ENCODE measurements around the gene ZDHHC9.
A peak's percentile ranks its signal among the peaks of the same experiment; 100 is the strongest.
"Not testable (repeated sequence)": the region's sequence is repeated elsewhere in the genome, so short reads cannot be mapped to it uniquely, and the experiment has no call there.

ZDHHC9 gene

GRCh38 chrX:129843459-129844306 lies at the start of gene ZDHHC9:
TSS of gene ZDHHC9 (minus strand) at chrX:129843886. CDS start at chrX:129841945, 1,941 bp downstream.
- H3K27me3 ChIP-seq (ENCODE audit: insufficient read depth, low read length): peaks cover 2% of the 10 kb centered on the region
- peaks cover 14% of the 10 kb centered on the region for H3K4me1 ChIP-seq (ENCODE audit: insufficient read depth, low read length)
- no peaks in the 10 kb centered on the region for H3K9me3 ChIP-seq (ENCODE audit: low read length)
- H3K36me3 ChIP-seq (ENCODE audit: insufficient read depth, low read length): peaks cover 3% of the 10 kb centered on the region
- peak within 1 kb of the TSS; percentile 72 for H3K4me3 ChIP-seq (ENCODE audit: low read length)
- H2AFZ ChIP-seq (ENCODE audit: low read depth, low read length): peak within 1 kb of the TSS; percentile 42

GRCh38 chrX:129877401-129877800 lies 33.7 kb upstream of the ZDHHC9 start:
- Histone ChIP-seq H3K27me3 (ENCODE audit: insufficient read depth, low read length) (no peaks in the 10 kb centered on the region), H3K9me3 (ENCODE audit: low read length) (no peaks in the 10 kb centered on the region), H3K4me3 (ENCODE audit: low read length) (no peak overlapping the region), H2AFZ (ENCODE audit: low read depth, low read length) (no peak overlapping the region), H3K4me1 (ENCODE audit: insufficient read depth, low read length) (no peaks in the 10 kb centered on the region), H3K36me3 (ENCODE audit: insufficient read depth, low read length) (no peaks in the 10 kb centered on the region)

- Histone ChIP-seq H3K27me3 (ENCODE audit: insufficient read depth, low read length) (peaks cover under 1% of the 10 kb centered on the region), H3K4me1 (ENCODE audit: insufficient read depth, low read length) (no peaks in the 10 kb centered on the region), H3K36me3 (ENCODE audit: insufficient read depth, low read length) (no peaks in the 10 kb centered on the region), H2AFZ (ENCODE audit: low read depth, low read length) (no peak overlapping the region), H3K9me3 (ENCODE audit: low read length) (no peaks in the 10 kb centered on the region), H3K4me3 (ENCODE audit: low read length) (no peak overlapping the region)
These were observed 33.2 kb upstream of the ZDHHC9 start for GRCh38 chrX:129876771-129877305.

- Histone ChIP-seq H3K36me3 (ENCODE audit: insufficient read depth, low read length) (no peaks in the 10 kb centered on the region), H3K4me3 (ENCODE audit: low read length) (no peak overlapping the region), H3K9me3 (ENCODE audit: low read length) (no peaks in the 10 kb centered on the region), H3K4me1 (ENCODE audit: insufficient read depth, low read length) (no peaks in the 10 kb centered on the region), H3K27me3 (ENCODE audit: insufficient read depth, low read length) (peaks cover 5% of the 10 kb centered on the region), H2AFZ (ENCODE audit: low read depth, low read length) (no peak overlapping the region)
These were observed 32.0 kb upstream of the ZDHHC9 start for GRCh38 chrX:129875669-129876068.

GRCh38 chrX:129872524-129872923 lies 28.8 kb upstream of the ZDHHC9 start:
- H2AFZ ChIP-seq (ENCODE audit: low read depth, low read length): no peak overlapping the region
- no peak overlapping the region for H3K4me3 ChIP-seq (ENCODE audit: low read length)
- H3K4me1 ChIP-seq (ENCODE audit: insufficient read depth, low read length): no peaks in the 10 kb centered on the region
- peaks cover 5% of the 10 kb centered on the region for H3K27me3 ChIP-seq (ENCODE audit: insufficient read depth, low read length)
- H3K36me3 ChIP-seq (ENCODE audit: insufficient read depth, low read length): no peaks in the 10 kb centered on the region
- no peaks in the 10 kb centered on the region for H3K9me3 ChIP-seq (ENCODE audit: low read length)

- not testable (repeated sequence) for H3K9me3 ChIP-seq (ENCODE audit: low read length); H2AFZ ChIP-seq (ENCODE audit: low read depth, low read length); H3K27me3 ChIP-seq (ENCODE audit: insufficient read depth, low read length); H3K36me3 ChIP-seq (ENCODE audit: insufficient read depth, low read length); H3K4me1 ChIP-seq (ENCODE audit: insufficient read depth, low read length); H3K4me3 ChIP-seq (ENCODE audit: low read length)
These were observed 22.6 kb upstream of the ZDHHC9 start for GRCh38 chrX:129866321-129866720.

GRCh38 chrX:129859134-129859533 lies 15.4 kb upstream of the ZDHHC9 start:
- H3K9me3 ChIP-seq (ENCODE audit: low read length); H3K4me3 ChIP-seq (ENCODE audit: low read length); H3K36me3 ChIP-seq (ENCODE audit: insufficient read depth, low read length); H3K27me3 ChIP-seq (ENCODE audit: insufficient read depth, low read length); H3K4me1 ChIP-seq (ENCODE audit: insufficient read depth, low read length); H2AFZ ChIP-seq (ENCODE audit: low read depth, low read length): not testable (repeated sequence)

- not testable (repeated sequence) for H3K4me1 ChIP-seq (ENCODE audit: insufficient read depth, low read length); H3K27me3 ChIP-seq (ENCODE audit: insufficient read depth, low read length); H2AFZ ChIP-seq (ENCODE audit: low read depth, low read length); H3K36me3 ChIP-seq (ENCODE audit: insufficient read depth, low read length); H3K4me3 ChIP-seq (ENCODE audit: low read length); H3K9me3 ChIP-seq (ENCODE audit: low read length)
These were observed 8.1 kb upstream of the ZDHHC9 start for GRCh38 chrX:129851825-129852224.

- H3K9me3 ChIP-seq (ENCODE audit: low read length): no peaks in the 10 kb centered on the region
- H3K4me1 ChIP-seq (ENCODE audit: insufficient read depth, low read length): peaks cover 3% of the 10 kb centered on the region
- H3K4me3 ChIP-seq (ENCODE audit: low read length): no peak overlapping the region
- peaks cover 2% of the 10 kb centered on the region for H3K27me3 ChIP-seq (ENCODE audit: insufficient read depth, low read length)
- no peaks in the 10 kb centered on the region for H3K36me3 ChIP-seq (ENCODE audit: insufficient read depth, low read length)
- H2AFZ ChIP-seq (ENCODE audit: low read depth, low read length): no peak overlapping the region
These were observed 3.0 kb upstream of the ZDHHC9 start for GRCh38 chrX:129846716-129847115.

GRCh38 chrX:129845616-129846190 lies 2.0 kb upstream of the ZDHHC9 start:
- no peak overlapping the region for H2AFZ ChIP-seq (ENCODE audit: low read depth, low read length)
- no peak overlapping the region for H3K4me3 ChIP-seq (ENCODE audit: low read length)
- H3K27me3 ChIP-seq (ENCODE audit: insufficient read depth, low read length): peaks cover 2% of the 10 kb centered on the region
- H3K4me1 ChIP-seq (ENCODE audit: insufficient read depth, low read length): peaks cover 4% of the 10 kb centered on the region
- H3K36me3 ChIP-seq (ENCODE audit: insufficient read depth, low read length): peaks cover 2% of the 10 kb centered on the region
- H3K9me3 ChIP-seq (ENCODE audit: low read length): no peaks in the 10 kb centered on the region

GRCh38 chrX:129843209-129843458 lies 552 bp downstream of the ZDHHC9 start:
- peak overlapping the region; percentile 72 for H3K4me3 ChIP-seq (ENCODE audit: low read length)
- peaks cover 14% of the 10 kb centered on the region for H3K4me1 ChIP-seq (ENCODE audit: insufficient read depth, low read length)
- H3K36me3 ChIP-seq (ENCODE audit: insufficient read depth, low read length): peaks cover 3% of the 10 kb centered on the region
- no peaks in the 10 kb centered on the region for H3K9me3 ChIP-seq (ENCODE audit: low read length)
- H2AFZ ChIP-seq (ENCODE audit: low read depth, low read length): peak overlapping the region; percentile 42
- peaks cover 2% of the 10 kb centered on the region for H3K27me3 ChIP-seq (ENCODE audit: insufficient read depth, low read length)

GRCh38 chrX:129842510-129843208 lies 1.0 kb downstream of the ZDHHC9 start:
- Histone ChIP-seq H3K4me3 (ENCODE audit: low read length) (peak overlapping the region; percentile 72), H3K4me1 (ENCODE audit: insufficient read depth, low read length) (peaks cover 14% of the 10 kb centered on the region), H3K9me3 (ENCODE audit: low read length) (no peaks in the 10 kb centered on the region), H2AFZ (ENCODE audit: low read depth, low read length) (peak overlapping the region; percentile 42), H3K36me3 (ENCODE audit: insufficient read depth, low read length) (peaks cover 3% of the 10 kb centered on the region), H3K27me3 (ENCODE audit: insufficient read depth, low read length) (peaks cover 2% of the 10 kb centered on the region)

GRCh38 chrX:129840344-129840743 lies 3.3 kb downstream of the ZDHHC9 start:
- Histone ChIP-seq H3K36me3 (ENCODE audit: insufficient read depth, low read length) (peaks cover 3% of the 10 kb centered on the region), H2AFZ (ENCODE audit: low read depth, low read length) (no peak overlapping the region), H3K4me3 (ENCODE audit: low read length) (no peak overlapping the region), H3K4me1 (ENCODE audit: insufficient read depth, low read length) (peaks cover 14% of the 10 kb centered on the region), H3K27me3 (ENCODE audit: insufficient read depth, low read length) (no peaks in the 10 kb centered on the region), H3K9me3 (ENCODE audit: low read length) (no peaks in the 10 kb centered on the region)
